ENCODE results near the gene TAF1B.

DNA sequence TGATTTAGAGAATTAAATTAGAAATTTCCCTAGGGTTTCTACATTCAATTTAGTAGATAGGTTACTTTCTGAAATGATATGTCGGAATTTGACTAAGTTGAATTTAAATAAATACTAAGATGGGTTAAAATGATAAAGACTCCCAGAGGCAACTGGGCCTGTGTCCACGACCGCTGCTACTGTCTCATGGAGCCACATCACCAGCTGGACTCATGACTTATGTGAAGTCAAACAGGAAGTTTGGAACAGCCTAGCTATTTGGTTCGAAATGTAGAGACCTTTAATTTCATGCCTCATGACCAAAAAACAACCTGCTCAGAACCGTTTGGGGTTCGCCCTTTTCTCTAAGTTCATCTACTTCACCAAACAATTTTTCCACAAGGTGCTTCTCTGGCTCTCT, 130.4 kb downstream of the TAF1B start:
- TF ChIP-seq, protein P1, sequence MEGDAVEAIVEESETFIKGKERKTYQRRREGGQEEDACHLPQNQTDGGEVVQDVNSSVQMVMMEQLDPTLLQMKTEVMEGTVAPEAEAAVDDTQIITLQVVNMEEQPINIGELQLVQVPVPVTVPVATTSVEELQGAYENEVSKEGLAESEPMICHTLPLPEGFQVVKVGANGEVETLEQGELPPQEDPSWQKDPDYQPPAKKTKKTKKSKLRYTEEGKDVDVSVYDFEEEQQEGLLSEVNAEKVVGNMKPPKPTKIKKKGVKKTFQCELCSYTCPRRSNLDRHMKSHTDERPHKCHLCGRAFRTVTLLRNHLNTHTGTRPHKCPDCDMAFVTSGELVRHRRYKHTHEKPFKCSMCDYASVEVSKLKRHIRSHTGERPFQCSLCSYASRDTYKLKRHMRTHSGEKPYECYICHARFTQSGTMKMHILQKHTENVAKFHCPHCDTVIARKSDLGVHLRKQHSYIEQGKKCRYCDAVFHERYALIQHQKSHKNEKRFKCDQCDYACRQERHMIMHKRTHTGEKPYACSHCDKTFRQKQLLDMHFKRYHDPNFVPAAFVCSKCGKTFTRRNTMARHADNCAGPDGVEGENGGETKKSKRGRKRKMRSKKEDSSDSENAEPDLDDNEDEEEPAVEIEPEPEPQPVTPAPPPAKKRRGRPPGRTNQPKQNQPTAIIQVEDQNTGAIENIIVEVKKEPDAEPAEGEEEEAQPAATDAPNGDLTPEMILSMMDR (IDR thresholded peaks at IDR 0.05; ENCODE audit: insufficient read depth, low read length, poor library complexity, severe bottlenecking): no peak
- no peak for TF ChIP-seq EZH2phosphoT487 (conservative IDR thresholded peaks at IDR 0.05; ENCODE audit: low read length)

All from SU-DHL-6 (cell line).